ENCODE data around the gene CCT3. TPM values are rescaled to one million over a fixed set of nuclear protein-coding genes. Genes with fewer than 3 reads are reported as not detected.
"Not testable (repeated sequence)": the region's sequence is repeated elsewhere in the genome, so short reads cannot be mapped to it uniquely, and the experiment has no call there.

Gene CCT3
- total RNA-seq, 1 experiment from 2014 or later, result 619 TPM

GRCh38 chr1:156356262-156356874 is 18.3 kb upstream of the CCT3 start:
- DNase-seq (ENCODE audit: low read depth, low spot score) (no peak), ATAC-seq (peak; percentile 32; the same call in 1 of the 2 replicates)
- intact Hi-C loops (cut with micrococcal nuclease), result loop anchor here (2.0 kb wide), 1 partner anchor 18 kb away; the partner anchor contains the start of genes CCT3 and TSACC
- Histone ChIP-seq H3K9me3 (ENCODE audit: control insufficient read depth in 1 of 2, insufficient read depth in 1 of 2, low read depth in 1 of 2, low read length in 2 of 2) (no peaks in the 10 kb centered on the region), H3K4me3 (replicated peaks in 1 of 2; ENCODE audit: low read depth in 1 of 2, low read length in 2 of 2) (peak overlapping the region; percentile 30 to 43), H4K20me1 (ENCODE audit: insufficient read depth) (no peaks in the 10 kb centered on the region), H3K36me3 (ENCODE audit: control insufficient read depth in 1 of 2, insufficient read depth in 2 of 2, low read length in 2 of 2) (no peaks in the 10 kb centered on the region), H3K79me2 (ENCODE audit: insufficient read depth, low read length) (no peaks in the 10 kb centered on the region), H3K9me2 (ENCODE audit: insufficient read depth) (no peaks in the 10 kb centered on the region), H3K9ac (ENCODE audit: low read length) (peak overlapping the region; percentile 34; the same call in 1 of the 2 replicates), H2AFZ (ENCODE audit: low read depth, low read length, poor library complexity, severe bottlenecking) (peak overlapping the region; percentile 58), H3K4me2 (ENCODE audit: low read length) (peak overlapping the region; percentile 79), H3K4me1 (ENCODE audit: control insufficient read depth in 1 of 2, insufficient read depth in 2 of 2, low read length in 2 of 2) (peaks cover 13 to 17% of the 10 kb centered on the region in 2 experiments; a peak in 3 of 4 replicates), H3K27ac (ENCODE audit: low read depth, low read length) (no peak overlapping the region), H3K27me3 (ENCODE audit: insufficient read depth, low read length) (no peaks in the 10 kb centered on the region)
- no TSS peak for BruUV-seq (replicated peaks)
- ChIA-PET POLR2A (no interaction called here), CTCF (interaction anchor here (0.5 to 0.8 kb wide), 2 partner anchors 29 to 98 kb away, joined by 3 to 4 read pairs; no protein-coding TSS in a partner anchor), RAD21 (ENCODE audit: low non-redundant PET in 1 of 2, low total read pairs in 2 of 2, uncharacterized antibody in 2 of 2, unreplicated experiment in 2 of 2) (interaction anchor here in 1 of 2 experiments (0.7 kb wide), 1 partner anchor 131 kb away, joined by 3 read pairs; no protein-coding TSS in a partner anchor)
- TF ChIP-seq JUND (IDR thresholded peaks at IDR 0.05) (no peak), POLR2A (IDR thresholded peaks at IDR 0.05; ENCODE audit: borderline replicate concordance, extremely low read depth, insufficient read depth, insufficient read length) (no peak), RAD21 (IDR thresholded peaks at IDR 0.05; ENCODE audit: low read depth) (no peak), EGR1 (IDR thresholded peaks at IDR 0.05; ENCODE audit: low read depth) (no peak), ZFX (IDR thresholded peaks at IDR 0.05) (no peak), ATF3 (IDR thresholded peaks at IDR 0.05) (no peak), SRF (IDR thresholded peaks at IDR 0.05; ENCODE audit: low read depth) (no peak), CEBPB (IDR thresholded peaks at IDR 0.05; ENCODE audit: low read depth) (no peak), EZH2 (IDR thresholded peaks at IDR 0.05) (no peak), ELF1 (IDR thresholded peaks at IDR 0.05; ENCODE audit: borderline replicate concordance, low read depth) (no peak), FOSL1 (IDR thresholded peaks at IDR 0.05; ENCODE audit: low read depth) (no peak)

DNA sequence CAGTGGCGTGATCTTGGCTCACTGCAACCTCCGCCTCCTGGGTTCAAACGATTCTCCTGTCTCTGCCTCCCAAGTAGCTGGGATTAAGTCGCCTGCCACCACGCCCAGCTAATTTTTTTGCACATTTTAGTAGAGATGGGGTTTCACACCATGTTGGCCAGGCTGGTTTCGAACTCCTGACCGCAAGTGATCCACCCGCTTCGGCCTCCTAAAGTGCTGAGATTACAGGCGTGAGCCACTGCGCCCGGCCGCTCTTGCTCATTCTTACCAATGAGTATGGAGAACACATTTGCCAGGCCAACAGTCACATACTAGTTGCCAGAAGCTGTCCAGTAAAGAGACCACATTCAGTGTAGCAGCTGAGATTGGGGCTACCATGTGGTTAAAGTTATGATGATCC is 14.4 kb upstream of the CCT3 start:
- H2AFZ ChIP-seq (ENCODE audit: low read depth, low read length, poor library complexity, severe bottlenecking); intact Hi-C loops (cut with micrococcal nuclease); H3K36me3 ChIP-seq (ENCODE audit: control insufficient read depth in 1 of 2, insufficient read depth in 2 of 2, low read length in 2 of 2); H3K27ac ChIP-seq (ENCODE audit: low read depth, low read length); H3K27me3 ChIP-seq (ENCODE audit: insufficient read depth, low read length); BruUV-seq (replicated peaks); H4K20me1 ChIP-seq (ENCODE audit: insufficient read depth); H3K9me3 ChIP-seq (ENCODE audit: control insufficient read depth in 1 of 2, insufficient read depth in 1 of 2, low read depth in 1 of 2, low read length in 2 of 2); DNase-seq (ENCODE audit: low read depth, low spot score); H3K9me2 ChIP-seq (ENCODE audit: insufficient read depth); POLR2A ChIA-PET; RAD21 ChIA-PET (ENCODE audit: low non-redundant PET in 1 of 2, low total read pairs in 2 of 2, uncharacterized antibody in 2 of 2, unreplicated experiment in 2 of 2); H3K9ac ChIP-seq (ENCODE audit: low read length); H3K4me3 ChIP-seq (replicated peaks in 1 of 2; ENCODE audit: low read depth in 1 of 2, low read length in 2 of 2); H3K79me2 ChIP-seq (ENCODE audit: insufficient read depth, low read length); ATAC-seq; H3K4me2 ChIP-seq (ENCODE audit: low read length): not testable (repeated sequence)
- CTCF ChIA-PET, result interaction anchor here (1.1 kb wide), 1 partner anchor 15 kb away, joined by 3 read pairs; no protein-coding TSS in a partner anchor
- H3K4me1 ChIP-seq (ENCODE audit: control insufficient read depth in 1 of 2, insufficient read depth in 2 of 2, low read length in 2 of 2), result peaks cover 12 to 14% of the 10 kb centered on the region in 2 experiments; a peak in 3 of 4 replicates

Data from HCT116 (cell line).